ENCODE data around the gene RBM39.
"Not testable (repeated sequence)": the region's sequence is repeated elsewhere in the genome, so short reads cannot be mapped to it uniquely, and the experiment has no call there.

RBM39 gene

DNA sequence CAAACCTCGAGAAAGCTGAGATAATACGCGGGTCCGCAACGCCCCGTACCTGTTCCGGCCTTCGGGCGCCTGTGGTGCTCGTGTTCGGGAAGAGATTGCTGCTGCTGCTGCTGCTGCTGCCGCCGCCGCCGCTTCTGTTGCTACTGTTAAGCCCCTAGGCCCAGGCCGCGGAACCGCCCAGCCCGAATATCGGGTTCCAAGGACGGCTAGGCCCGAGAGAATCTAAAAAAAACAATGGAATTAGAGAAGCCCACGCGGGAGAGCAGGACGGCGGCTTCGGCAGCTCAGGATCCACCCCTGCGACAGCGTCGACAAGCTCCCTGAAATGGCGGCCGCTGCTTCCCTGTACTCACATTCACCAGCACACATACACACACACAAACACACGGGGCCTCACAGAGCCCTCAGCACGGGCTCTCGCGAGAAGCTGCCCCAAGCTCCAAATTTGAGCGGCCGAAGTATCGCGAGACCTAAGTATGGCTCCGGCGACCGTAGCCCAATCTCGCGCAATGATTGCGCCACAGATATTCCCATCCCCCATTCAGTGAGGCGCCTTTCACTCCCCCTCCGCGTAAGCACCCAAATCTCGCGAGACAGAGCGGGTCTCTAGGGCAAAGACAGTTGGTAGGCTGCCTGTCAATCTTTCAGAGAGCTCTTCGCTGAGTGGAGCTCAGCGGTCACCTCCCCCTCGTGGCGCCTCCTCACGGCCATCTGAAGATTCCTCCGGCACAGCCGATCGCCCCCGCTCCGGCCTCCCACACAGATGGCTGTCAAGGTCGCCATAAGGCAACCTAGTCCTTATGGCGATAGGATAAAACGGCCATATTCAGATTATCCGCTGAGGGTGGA is at the start of gene RBM39:
RBM39 (minus strand) TSS at position 369 of the 849 bp plus-strand sequence. CDS start 1,386 bp downstream, outside the sequence.
- DNase-seq, result peak; percentile 100

DNA sequence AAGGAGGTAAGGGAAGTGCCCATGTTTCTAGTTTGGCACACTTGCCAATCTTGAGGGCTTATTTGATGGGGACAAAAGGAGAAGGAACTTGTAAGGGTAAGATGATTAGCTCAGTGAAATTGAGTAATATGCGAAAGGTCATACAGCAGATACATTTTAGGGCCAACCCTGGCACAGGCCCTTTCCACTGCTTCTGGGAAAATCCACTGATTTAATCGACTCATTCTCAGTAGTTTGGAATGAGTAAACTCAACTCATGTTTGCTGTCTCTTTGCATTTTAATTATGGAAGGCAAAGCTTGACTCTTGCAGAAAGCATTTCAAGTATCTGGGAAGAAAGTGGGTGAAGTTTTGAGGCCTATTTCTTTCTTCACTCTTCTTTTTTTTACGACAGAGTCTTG is 49.8 kb upstream of the RBM39 start:
- peak; percentile 18 for DNase-seq

DNA sequence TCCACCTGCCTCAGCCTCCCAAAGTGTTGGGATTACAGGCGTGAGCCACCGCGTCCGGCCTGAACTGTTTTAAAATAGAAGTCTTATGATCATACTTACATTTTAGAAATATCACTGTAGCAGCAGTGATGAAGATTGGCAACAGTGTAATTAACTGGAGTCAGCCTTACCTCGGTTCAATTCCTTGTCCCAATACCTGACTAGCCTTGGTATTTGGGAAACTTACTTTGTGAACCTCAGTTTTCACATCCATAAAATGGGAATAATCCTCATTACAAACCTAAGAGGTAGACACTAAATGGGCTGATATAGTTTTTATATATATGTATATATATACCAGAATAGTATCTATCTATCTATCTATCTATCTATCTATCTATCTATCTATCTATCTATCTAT is 49.0 kb upstream of the RBM39 start:
- no peak for DNase-seq

DNA sequence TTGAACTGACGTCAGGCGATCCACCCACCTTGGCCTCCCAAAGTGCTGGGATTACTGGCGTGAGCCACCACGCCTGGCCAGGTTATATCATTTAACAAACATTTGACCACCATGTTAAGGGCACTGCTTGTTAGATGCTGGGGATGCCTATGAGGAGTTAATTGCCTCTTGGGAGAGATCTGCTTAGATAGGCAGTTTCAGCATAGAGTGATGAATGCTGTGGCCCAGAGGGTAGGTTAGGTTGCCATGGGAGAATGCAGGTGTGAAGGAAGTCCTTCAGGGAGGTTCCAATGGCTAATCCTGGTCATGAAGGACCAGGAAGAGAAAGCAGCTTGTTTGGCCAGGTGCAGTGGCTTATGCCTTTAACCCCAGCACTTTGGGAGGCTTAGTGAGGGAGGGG is 46.7 kb upstream of the RBM39 start:
- DNase-seq, result no peak

DNA sequence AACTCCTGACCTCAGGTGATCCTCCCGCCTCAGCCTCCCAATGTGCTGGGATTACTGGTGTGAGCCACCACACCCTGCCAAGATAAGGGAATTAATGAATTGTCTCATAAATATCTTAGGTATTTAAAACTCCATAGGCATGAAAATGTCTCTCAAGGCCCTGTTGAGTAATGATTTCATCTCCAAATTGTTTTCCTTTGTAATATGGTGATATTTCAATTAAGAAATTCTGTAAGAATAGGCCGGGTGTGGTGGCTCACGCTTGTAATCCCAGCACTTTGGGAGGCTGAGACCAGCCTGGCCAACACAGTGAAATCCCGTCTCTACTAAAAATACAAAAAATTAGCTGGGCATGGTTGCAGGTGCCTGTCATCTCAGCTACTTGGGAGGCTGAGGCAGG is 43.5 kb upstream of the RBM39 start:
- not testable (repeated sequence) for DNase-seq

DNA sequence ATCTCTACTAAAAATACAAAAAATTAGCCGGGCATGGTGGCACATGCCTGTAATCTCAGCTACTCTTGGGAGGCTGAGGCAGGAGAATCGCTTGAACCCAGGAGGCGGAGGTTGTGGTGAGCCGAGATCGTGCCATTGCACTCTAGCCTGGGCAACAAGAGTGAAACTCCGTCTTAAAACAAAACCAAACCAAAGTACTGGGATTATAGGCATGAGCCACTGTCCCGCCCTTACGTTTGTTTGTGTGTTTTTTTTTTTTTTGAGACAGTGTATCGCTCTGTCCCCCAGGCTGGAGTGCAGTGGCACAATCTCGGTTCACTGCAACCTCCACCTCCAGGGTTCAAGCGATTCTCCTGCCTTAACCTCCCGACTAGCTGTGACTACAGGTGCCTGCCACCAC is 41.8 kb upstream of the RBM39 start:
- DNase-seq, result peak; percentile 39

DNA sequence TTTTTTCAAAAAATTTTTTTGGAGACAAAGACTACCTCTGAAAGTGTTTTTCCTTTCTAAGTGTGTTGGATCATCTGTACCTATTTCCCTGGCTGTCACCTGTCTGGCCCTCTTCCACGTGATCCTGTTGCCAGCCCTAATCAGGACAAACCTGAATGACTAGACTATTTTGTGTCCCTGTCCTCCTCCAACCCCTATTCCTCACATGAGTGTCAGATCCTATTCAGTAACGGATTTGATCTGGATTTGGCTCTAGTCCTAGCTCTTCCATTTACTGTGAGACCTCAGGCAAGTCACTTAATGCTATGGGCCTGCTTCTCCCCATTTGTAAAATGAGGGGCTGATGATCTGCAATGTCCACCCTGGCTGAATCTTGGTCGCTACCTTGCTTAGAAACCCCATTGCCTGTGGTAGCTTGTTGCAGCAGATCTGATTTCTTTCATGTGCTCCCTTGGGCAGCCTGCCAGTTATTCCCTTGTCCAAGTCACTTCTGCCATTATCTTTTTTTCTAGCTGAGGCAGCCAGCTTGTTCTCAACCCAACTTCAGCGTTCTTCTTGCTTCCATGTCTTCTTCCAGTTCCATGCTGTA is 34.5 kb upstream of the RBM39 start:
- DNase-seq, result no peak

DNA sequence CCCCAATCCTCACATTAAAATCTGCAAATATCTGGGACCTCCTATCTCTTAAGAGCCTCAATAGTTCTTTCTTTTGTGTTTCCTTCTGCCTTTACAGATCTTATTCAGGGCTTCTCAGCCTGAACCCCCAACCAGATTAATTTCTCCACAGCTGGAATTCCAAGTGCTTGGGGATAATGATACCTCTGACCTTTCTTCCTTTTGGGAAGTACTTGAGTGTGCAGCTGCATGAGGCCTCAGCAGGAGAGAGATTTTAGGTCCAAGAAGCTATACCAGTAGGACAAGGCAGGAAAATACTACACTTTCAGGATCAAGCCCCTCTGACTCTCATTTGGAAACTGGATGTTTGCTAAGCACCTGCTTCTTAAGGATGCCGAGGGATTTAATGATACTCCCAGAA is 32.3 kb upstream of the RBM39 start:
- no peak for DNase-seq

DNA sequence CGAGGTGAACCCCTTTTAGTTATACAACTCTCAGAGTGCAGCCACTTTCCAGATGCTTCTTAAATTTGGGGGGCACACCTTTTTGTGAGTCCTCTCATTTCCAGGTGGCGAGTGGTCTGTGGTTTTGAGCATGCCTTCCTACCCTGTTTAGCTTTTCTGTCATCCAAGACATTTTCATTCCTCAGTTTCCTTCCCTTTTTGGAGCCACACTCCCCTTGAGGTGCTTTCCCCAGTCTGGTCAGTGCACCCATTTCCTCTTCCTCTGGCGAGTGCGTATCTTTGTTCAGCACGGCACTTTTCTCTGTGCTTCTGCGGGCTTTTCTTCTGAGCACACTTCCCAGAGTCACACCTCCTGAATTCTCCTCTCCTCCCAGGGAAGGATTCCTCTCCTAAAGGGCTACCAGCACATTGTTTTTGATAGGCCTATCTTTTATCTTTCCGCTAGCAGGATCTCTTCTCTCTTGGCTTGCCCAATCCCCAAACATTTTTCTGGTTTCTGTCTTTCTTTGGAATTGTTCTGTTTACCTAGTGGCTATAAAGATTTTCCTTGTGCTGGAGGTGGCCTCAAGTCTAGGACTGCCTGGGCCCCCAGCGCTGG is 31.2 kb upstream of the RBM39 start:
- DNase-seq, result peak; percentile 63

DNA sequence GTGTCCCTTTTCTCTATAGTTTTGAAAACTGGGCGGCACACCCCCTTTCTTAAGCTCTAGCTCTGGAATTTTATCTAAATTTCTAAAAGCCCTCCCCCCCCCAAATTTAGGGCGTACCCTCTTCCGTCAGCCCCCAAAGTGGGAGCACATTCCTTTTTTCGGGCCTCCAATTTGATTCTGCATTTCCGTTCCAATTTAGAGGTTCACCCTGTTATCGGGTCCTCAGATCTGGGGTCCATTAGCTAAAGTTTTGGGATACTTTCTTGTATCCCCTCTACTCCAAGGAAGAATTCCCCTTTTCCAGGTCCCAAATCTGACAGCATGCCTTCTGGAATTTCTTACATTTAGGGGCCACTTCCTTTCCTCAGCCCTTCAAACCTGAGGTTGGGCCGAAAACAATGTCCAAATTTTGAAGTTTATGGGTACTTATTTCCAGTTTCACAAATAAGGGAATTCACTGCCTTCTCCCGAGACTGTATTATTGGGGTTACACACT is 30.6 kb upstream of the RBM39 start:
- DNase-seq, result no peak

DNA sequence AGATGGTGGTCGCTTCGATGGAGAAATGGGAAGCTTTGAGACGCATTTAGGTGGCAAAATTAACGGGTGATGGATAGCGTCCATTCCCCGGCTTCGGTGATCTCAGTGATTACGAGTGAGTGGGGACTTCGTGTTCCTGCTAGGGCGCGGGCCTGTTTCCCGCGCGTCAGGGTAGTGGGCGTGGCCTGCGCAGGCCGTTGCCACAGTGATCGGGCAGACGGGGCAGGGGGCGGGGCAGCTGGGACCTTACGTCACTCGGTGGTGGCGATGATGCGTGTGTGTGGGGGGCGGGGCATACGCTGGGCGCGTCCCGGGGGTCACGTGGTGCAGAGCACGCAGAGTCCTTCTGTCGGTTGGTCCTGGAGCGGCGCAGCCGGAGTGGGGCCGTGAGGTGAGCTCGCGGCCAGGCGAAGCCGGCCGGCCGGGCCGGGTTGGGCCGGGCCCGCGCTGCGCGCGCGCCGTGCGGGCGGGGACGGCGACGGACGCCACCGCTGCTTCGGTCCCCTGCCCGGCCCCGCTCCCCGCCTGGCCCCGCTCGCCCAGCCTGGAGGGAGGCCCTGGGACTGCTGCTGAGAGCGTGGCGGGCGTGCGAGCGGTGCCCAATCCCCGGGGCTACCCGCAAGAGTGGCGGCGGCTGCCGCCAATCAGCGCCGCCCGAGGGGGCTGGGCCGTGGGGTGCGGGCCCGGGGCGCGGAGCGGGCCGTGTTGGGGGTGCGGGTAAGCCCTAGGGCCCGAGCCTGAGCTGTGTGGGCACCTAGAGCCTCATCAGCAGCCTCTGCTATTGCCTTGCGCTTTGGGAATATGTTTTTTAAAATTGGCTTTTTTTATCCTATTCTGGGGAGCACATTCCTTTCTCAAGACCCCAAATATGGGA is 29.9 kb upstream of the RBM39 start, which contains the start of gene PHF20:
PHF20 (plus strand) TSS at position 327 of the 874 bp plus-strand sequence. CDS start 29,508 bp downstream, outside the sequence.
- peak; percentile 99 for DNase-seq

DNA sequence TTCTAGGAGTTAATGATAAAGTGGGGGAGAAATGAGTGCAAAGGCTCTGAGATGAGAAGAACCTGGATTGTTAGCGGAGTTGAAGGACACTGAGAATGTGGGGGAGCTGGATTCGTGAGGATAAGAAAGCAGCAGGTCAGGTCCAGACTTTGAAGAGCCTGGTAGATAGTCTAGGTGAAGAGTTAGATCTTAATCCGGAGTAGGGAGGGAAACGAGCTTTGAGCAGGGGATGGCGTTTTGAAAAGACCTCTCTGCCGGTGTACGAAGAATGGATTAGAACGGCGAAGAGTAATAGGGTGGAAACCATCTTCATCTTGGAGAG is 29.3 kb upstream of the RBM39 start:
- DNase-seq, result no peak

DNA sequence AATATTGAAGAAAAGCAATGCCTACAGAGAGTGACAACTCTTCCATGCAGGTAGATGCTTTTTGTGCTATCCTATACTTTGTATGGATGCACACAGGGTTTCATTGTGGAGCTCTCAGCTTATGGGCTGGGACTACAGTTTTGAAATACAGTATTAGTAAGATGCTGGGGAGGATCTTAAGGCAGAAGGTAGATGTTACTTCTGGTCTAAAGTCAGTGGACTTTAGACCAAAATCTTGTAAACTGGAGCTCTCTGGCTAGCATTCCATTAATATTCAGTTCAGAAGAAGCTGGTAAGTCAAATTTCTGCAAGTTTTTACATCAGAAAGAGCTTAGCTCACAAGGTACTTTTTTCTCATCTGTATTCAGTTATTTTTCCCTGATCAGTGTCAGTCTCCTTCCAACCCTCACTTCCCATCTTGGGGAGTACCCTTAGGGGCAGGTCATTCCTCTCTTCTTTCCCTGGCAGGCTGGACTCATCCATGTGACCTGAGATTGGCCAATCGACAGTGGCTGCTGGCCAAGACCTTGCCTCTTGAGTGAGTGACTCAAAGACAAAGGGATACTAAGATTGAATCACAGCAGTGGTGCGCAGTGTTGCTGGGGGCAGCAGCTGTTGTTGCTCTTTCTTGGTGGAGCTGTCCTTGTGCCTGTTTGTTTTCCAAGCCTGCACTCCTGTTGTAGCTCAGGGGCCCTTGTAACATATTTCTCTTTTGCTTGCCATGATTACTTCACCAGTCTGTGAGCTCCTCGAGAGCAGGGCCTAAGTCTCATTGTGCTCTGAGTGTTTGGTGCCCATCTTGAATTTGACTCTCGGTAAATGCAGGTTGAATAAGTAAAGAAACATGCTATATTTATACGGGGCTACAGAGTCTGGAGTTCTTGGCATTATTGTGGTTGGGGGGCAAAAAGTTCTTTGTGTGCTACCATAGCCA is 26.9 kb upstream of the RBM39 start:
- peak; percentile 59 for DNase-seq

DNA sequence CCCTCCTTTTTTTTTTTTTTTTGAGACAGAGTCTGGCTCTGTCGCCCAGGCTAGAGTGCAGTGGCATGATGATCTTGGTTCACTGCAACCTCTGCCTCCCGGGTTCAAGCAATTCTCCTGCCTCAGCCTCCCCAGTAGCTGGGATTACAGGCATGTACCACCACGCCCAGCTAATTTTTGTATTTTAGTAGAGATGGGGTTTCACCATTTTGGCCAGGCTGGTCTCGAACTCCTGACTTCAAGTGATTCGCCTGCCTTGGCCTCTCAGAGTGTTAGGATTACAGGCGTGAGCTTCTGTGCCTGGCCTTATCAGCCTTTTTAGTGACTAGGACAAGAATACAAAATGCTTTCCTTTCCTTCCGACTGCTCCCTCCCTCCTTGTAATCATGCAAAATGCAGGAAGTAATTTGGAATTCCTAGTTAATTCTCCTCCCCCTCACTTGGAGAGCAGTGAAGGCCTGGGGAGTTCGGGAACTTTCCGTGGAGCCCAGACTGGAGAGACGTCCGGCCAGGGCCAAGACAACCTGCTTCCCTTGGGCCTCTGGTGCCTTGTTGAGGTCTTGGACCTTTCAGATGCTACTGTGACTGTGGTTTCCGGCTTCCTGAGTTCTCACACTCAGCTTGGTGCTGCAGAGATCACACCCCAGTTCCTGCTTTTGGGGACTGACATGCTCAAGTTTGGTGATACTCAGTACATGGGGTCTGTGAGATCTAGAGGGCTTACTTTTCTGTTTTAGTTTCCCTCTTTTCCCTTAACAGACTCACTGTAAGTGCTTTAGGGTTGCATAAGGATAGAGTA is 25.8 kb upstream of the RBM39 start:
- DNase-seq, result peak; percentile 85

DNA sequence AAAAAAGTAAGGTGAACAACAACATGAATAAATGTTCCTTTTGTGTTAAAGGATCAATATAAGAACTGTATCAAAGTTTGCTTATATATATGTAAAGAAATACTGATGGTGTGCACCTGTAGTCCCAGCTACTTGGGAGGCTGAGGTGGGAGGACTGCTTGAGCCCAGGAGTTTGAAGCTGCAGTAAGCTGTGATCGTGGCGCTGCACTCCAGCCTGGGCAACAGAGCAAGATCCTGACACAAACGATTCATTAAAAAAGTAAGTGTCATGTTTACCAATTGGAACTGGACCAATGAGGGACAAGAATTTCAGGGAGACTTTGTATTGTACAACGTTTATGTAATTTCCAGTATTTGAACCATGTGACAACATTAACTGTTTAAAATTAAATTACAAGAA is 24.8 kb upstream of the RBM39 start:
- DNase-seq, result no peak

DNA sequence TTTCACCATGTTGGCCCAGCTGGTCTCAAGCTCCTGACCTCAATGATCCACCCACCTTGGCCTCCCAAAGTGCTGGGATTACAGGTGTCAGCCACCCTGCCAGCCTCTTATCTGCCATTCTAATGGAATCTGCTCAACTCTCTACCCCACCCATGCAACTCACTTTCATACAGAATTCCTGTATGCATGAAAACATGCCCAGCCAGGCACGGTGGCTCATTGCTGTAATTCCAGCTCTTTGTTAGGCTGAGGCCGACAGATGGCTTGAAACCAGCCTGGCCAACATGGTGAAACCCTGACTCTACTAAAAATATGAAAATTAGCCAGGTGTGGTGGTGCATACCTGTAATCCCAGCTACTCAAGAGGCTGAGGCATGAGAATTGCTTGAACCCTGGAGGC is 22.9 kb upstream of the RBM39 start:
- not testable (repeated sequence) for DNase-seq

DNA sequence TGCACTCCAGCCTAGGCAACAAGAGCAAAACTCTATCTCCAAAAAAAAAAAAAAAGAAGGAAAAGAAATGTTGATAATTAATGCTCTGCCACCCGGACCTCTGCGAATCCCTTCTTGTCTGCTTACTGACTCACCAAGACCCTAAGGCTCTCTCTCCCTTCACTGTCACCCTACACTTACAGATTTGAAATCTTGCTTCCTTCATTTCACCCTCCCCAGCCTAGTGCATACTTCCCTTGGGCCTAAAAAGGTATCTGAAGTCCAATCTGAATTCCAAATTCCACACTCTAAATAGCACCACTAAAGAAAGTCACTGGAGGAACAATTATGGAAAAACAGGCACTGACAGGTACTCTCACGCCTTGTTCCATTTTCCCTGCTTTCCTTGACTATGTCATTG is 20.4 kb upstream of the RBM39 start:
- DNase-seq, result no peak

DNA sequence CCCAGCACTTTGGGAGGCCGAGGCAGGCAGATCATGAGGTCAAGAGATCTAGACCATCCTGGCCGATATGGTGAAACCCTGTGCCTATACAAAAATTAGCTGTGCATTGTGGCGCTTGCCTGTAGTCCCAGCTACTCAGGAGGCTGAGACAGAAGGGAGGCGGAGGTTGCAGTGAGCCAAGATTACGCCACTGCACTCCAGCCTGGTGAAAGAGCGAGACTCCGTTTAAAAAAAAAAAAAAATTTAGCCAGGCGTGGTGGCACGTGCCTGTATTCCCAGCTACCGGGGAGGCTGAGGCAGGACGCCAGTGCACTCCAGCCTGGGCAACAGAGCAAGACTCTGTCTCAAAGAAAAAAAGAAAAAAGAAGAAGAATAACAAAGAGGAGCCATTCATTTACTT is 19.5 kb upstream of the RBM39 start:
- DNase-seq, result not testable (repeated sequence)

DNA sequence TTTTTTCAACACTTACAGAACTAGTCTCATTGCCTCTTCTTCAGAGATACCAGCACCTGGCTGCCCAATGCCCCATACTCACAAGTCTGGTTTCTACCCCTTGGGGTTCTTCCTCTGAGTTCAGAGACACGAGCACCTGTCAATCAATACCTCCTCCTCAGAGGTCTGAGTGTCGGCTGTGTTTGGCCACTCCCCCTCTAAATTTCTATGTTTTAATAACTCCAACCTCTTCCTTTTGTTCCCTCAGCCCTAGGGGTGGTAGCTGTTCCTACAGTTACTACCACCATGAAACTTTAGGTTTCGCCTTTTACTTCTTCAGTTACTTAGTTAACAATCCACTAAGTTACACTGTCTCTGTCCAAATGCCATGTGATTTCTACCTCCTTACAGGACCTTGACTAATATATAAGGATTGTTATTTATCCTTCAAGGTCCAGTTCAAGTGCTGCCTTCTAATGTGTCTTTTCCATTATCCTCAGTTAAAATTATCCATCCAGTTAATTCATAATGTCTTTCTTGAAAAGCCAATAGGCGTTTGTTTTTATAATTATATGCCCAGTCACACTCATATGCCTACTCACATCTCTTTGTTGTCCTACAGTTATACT is 15.1 kb upstream of the RBM39 start:
- no peak for DNase-seq

DNA sequence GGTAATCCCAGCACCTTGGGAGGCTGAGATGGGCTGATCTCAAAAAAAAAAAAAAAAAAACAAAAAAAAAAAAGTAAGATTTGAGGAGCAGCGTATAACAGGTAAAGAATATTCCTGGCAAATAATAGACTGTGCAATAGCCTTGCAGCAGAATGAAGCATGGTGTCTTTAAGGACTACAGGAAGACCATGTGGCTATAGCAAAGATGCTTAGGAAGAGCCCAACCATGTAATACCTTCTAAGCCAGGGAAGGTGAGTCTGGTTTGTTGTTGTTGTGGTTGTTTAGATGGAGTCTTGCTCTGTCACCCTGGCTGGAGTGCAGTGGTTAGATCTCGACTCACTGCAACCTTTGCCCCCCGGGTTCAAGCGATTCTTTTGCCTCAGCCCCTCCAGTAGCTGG is 14.3 kb upstream of the RBM39 start:
- no peak for DNase-seq

DNA sequence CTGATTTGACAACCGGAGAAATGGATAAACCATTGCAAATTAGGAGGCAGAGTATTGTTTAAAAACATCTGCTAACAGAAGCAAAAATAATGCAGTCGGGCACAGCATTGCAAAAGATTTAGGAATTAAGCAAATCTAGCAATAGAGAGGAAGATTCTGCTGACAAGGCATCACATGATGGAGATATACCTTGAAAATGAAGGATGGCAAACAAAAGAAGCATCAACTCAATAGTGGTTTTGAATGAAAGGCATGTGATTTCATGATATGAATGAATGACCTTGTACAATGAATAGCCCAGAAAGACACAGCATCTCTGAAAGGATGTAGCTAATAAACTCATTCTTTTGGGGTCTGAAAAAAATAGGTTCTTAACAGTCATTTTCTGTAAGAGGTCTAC is 8.6 kb upstream of the RBM39 start:
- no peak for DNase-seq

All from activated CD4-positive, alpha-beta T cell treated with anti-CD3 and anti-CD28 coated beads, Interleukin-2, amount 50 U/mL, for 16 hours (primary cell).